Measurements from ENCODE around the gene ALG3. TPM values are rescaled to one million over a fixed set of nuclear protein-coding genes. Genes with fewer than 3 reads are reported as not detected.

Gene ALG3
- total and polyA plus RNA-seq, 8 donors, result 14.1 to 26.5 (median 22.9) TPM

- no peak for TF ChIP-seq CTCF (IDR thresholded peaks at IDR 0.05)
- Histone ChIP-seq H3K27me3 (no peaks in the 10 kb centered on the region), H3K36me3 (peaks cover 8 to 67% (median 44%) of the 10 kb centered on the region in 3 donors), H3K9me3 (no peaks in the 10 kb centered on the region), H3K4me1 (no peaks in the 10 kb centered on the region), H3K27ac (no peak overlapping the region), H3K4me3 (no peak overlapping the region)
- ATAC-seq (no peak), FAIRE-seq (no peak), DNase-seq (peak in 1 of 6 donors; percentile 59)
- 92% methylated on average over 10 of the region's 10 CpGs for WGBS, 2 donors
- intact Hi-C loops (cut with DNase I), result loop anchor here in 1 of 3 donors (10.0 kb wide), 1 partner anchor 52 kb away; the partner anchor contains the start of genes ALG3 and EEF1AKMT4
Measured at GRCh38 chr3:184192889-184193288, 55.9 kb downstream of the ALG3 start.

Small RNA genes lying within 50 kb of the gene (microRNA-seq; reads per million reads assigned to microRNA genes)
- gene MIR1224, result 38.6 to 49.5 reads per million in 2 donors

Other genes starting within 250 kb of the ALG3 start
- 10 to 100 TPM in 1 of 6 donors, 1 to 10 TPM in 5; 2.8 to 25.2 (median 7.1) TPM for gene ABCC5, start 231.1 kb downstream of the ALG3 start, total RNA-seq
- gene ABCC5, start 231.1 kb downstream of the ALG3 start, polyA plus RNA-seq, result 10 to 100 TPM; 12.9 to 25.9 TPM
- not detected for gene HTR3D, start 217.2 kb downstream of the ALG3 start, total RNA-seq
- not detected for gene HTR3D, start 217.2 kb downstream of the ALG3 start, polyA plus RNA-seq
- gene HTR3C, start 195.9 kb downstream of the ALG3 start, total RNA-seq, result not detected
- gene HTR3C, start 195.9 kb downstream of the ALG3 start, polyA plus RNA-seq, result under 1 TPM in 1 of 2 donors, not detected in 1; 0.09 TPM
- under 1 TPM in 1 of 6 donors, not detected in 5; 0.41 TPM for gene HTR3E, start 151.9 kb downstream of the ALG3 start, total RNA-seq
- gene HTR3E, start 151.9 kb downstream of the ALG3 start, polyA plus RNA-seq, result not detected
- 10 to 100 TPM; 12.4 to 23.6 (median 17.1) TPM for gene EIF2B5, start 113.6 kb downstream of the ALG3 start, total RNA-seq
- 10 to 100 TPM; 32.1 to 53.3 TPM for gene EIF2B5, start 113.6 kb downstream of the ALG3 start, polyA plus RNA-seq
- 10 to 100 TPM; 31.0 to 44.9 (median 35.1) TPM for gene DVL3, start 93.6 kb downstream of the ALG3 start, total RNA-seq
- gene DVL3, start 93.6 kb downstream of the ALG3 start, polyA plus RNA-seq, result 10 to 100 TPM; 47.5 to 53.8 TPM
- gene AP2M1, start 74.1 kb downstream of the ALG3 start, total RNA-seq, result 100 to 1,000 TPM in 1 of 6 donors, 10 to 100 TPM in 5; 67.8 to 136 (median 81.8) TPM
- gene AP2M1, start 74.1 kb downstream of the ALG3 start, polyA plus RNA-seq, result 100 to 1,000 TPM in 1 of 2 donors, 10 to 100 TPM in 1; 69.3 to 113 TPM
- gene ABCF3, start 62.8 kb downstream of the ALG3 start, total RNA-seq, result 10 to 100 TPM; 31.7 to 49.4 (median 37.7) TPM
- gene ABCF3, start 62.8 kb downstream of the ALG3 start, polyA plus RNA-seq, result 10 to 100 TPM; 79.7 to 92.1 TPM
- 1 to 10 TPM; 1.2 to 7.9 (median 4.5) TPM for gene VWA5B2, start 19.4 kb downstream of the ALG3 start, total RNA-seq
- gene VWA5B2, start 19.4 kb downstream of the ALG3 start, polyA plus RNA-seq, result 100 to 1,000 TPM in 1 of 2 donors, 10 to 100 TPM in 1; 30.3 to 105 TPM
- gene EEF1AKMT4, start 710 bp upstream of the ALG3 start, total RNA-seq, result 1 to 10 TPM; 1.9 to 5.3 (median 3.1) TPM
- gene EEF1AKMT4, start 710 bp upstream of the ALG3 start, polyA plus RNA-seq, result 1 to 10 TPM; 1.8 to 3.1 TPM
- gene CAMK2N2, start 12.6 kb upstream of the ALG3 start, total RNA-seq, result 10 to 100 TPM in 5 of 6 donors, 1 to 10 TPM in 1; 7.5 to 33.7 (median 19.4) TPM
- gene CAMK2N2, start 12.6 kb upstream of the ALG3 start, polyA plus RNA-seq, result 10 to 100 TPM; 13.8 to 14.8 TPM
- gene ECE2, start 27.1 kb upstream of the ALG3 start, total RNA-seq, result 10 to 100 TPM in 1 of 6 donors, 1 to 10 TPM in 5; 6.3 to 12.1 (median 8.8) TPM
- 10 to 100 TPM in 1 of 2 donors, 1 to 10 TPM in 1; 7.7 to 25.4 TPM for gene ECE2, start 27.1 kb upstream of the ALG3 start, polyA plus RNA-seq
- 10 to 100 TPM; 38.4 to 89.6 (median 54.1) TPM for gene PSMD2, start 50.3 kb upstream of the ALG3 start, total RNA-seq
- 10 to 100 TPM; 39.1 to 78.7 TPM for gene PSMD2, start 50.3 kb upstream of the ALG3 start, polyA plus RNA-seq
- 100 to 1,000 TPM; 118 to 207 (median 178) TPM for gene EIF4G1, start 65.6 kb upstream of the ALG3 start, total RNA-seq
- gene EIF4G1, start 65.6 kb upstream of the ALG3 start, polyA plus RNA-seq, result 100 to 1,000 TPM; 159 to 163 TPM
- 1 to 10 TPM; 4.0 to 7.9 (median 6.4) TPM for gene FAM131A, start 88.6 kb upstream of the ALG3 start, total RNA-seq
- 10 to 100 TPM; 12.7 to 22.5 TPM for gene FAM131A, start 88.6 kb upstream of the ALG3 start, polyA plus RNA-seq
- gene CLCN2, start 112.6 kb upstream of the ALG3 start, total RNA-seq, result 1 to 10 TPM; 4.9 to 9.2 (median 6.2) TPM
- gene CLCN2, start 112.6 kb upstream of the ALG3 start, polyA plus RNA-seq, result 10 to 100 TPM; 22.2 to 25.5 TPM
- gene POLR2H, start 112.7 kb upstream of the ALG3 start, total RNA-seq, result 10 to 100 TPM; 19.7 to 38.2 (median 25.7) TPM
- 100 to 1,000 TPM in 1 of 2 donors, 10 to 100 TPM in 1; 98.0 to 116 TPM for gene POLR2H, start 112.7 kb upstream of the ALG3 start, polyA plus RNA-seq
- under 1 TPM in 5 of 6 donors, not detected in 1; 0.28 to 0.72 (median 0.54) TPM for gene THPO, start 129.2 kb upstream of the ALG3 start, total RNA-seq
- gene THPO, start 129.2 kb upstream of the ALG3 start, polyA plus RNA-seq, result 1 to 10 TPM in 1 of 2 donors, under 1 TPM in 1; 0.40 to 1.3 TPM
- gene CHRD, start 131.1 kb upstream of the ALG3 start, total RNA-seq, result 10 to 100 TPM; 11.0 to 31.4 (median 17.3) TPM
- gene CHRD, start 131.1 kb upstream of the ALG3 start, polyA plus RNA-seq, result 10 to 100 TPM; 23.3 to 96.7 TPM

Measured in pancreas (tissue), 10 donors.